HG03460 (cell line): ENCODE results near the gene MFSD12.
"Not testable (repeated sequence)": the region's sequence is repeated elsewhere in the genome, so short reads cannot be mapped to it uniquely, and the experiment has no call there.

Experiments used
- ATAC-seq: cut with Tn5 transposase; IDR thresholded peaks from one replicate; pipeline ENCODE4 v1.9.1; 2021; ENCODE audit not compliant: unreplicated experiment

The MFSD12 gene

GRCh38 chr19:3538965-3539755, 18.2 kb downstream of the MFSD12 start, which contains the start of gene TEKTIP1:
Gene TEKTIP1 (plus strand): TSS chr19:3539174. CDS start chr19:3539178, 4 bp downstream.
- ATAC-seq, result no peak

GRCh38 chr19:3538258-3538929, 19.0 kb downstream of the MFSD12 start:
- ATAC-seq, result no peak

- no peak for ATAC-seq
Measured at GRCh38 chr19:3537438-3538240, 19.7 kb downstream of the MFSD12 start.

GRCh38 chr19:3537101-3537437, 20.3 kb downstream of the MFSD12 start:
- no peak for ATAC-seq

GRCh38 chr19:3536429-3537100, 20.8 kb downstream of the MFSD12 start:
- no peak for ATAC-seq

- no peak for ATAC-seq
Measured at GRCh38 chr19:3535981-3536380, 21.4 kb downstream of the MFSD12 start.

GRCh38 chr19:3535563-3535965, 21.8 kb downstream of the MFSD12 start:
- ATAC-seq, result no peak

- no peak for ATAC-seq
Measured at GRCh38 chr19:3535235-3535535, 22.2 kb downstream of the MFSD12 start.

- no peak for ATAC-seq
Measured at GRCh38 chr19:3534375-3535234, 22.8 kb downstream of the MFSD12 start.

GRCh38 chr19:3533563-3534216, 23.7 kb downstream of the MFSD12 start:
- ATAC-seq, result no peak

- ATAC-seq, result no peak
Measured at GRCh38 chr19:3533033-3533432, 24.4 kb downstream of the MFSD12 start.

- ATAC-seq, result no peak
Measured at GRCh38 chr19:3532154-3532786, 25.1 kb downstream of the MFSD12 start.

- ATAC-seq, result no peak
Measured at GRCh38 chr19:3531716-3532115, 25.7 kb downstream of the MFSD12 start.

GRCh38 chr19:3530389-3530788, 27.0 kb downstream of the MFSD12 start:
- ATAC-seq, result no peak

GRCh38 chr19:3529299-3529698, 28.1 kb downstream of the MFSD12 start:
- not testable (repeated sequence) for ATAC-seq

GRCh38 chr19:3528539-3529211, 28.7 kb downstream of the MFSD12 start:
- no peak for ATAC-seq

GRCh38 chr19:3528080-3528479, 29.3 kb downstream of the MFSD12 start:
- no peak for ATAC-seq

GRCh38 chr19:3527238-3527910, 30.0 kb downstream of the MFSD12 start:
- no peak for ATAC-seq
